ENCODE results near the gene HS3ST3A1. TPM values are rescaled to one million over a fixed set of nuclear protein-coding genes. Genes with fewer than 3 reads are reported as not detected.

HS3ST3A1 gene
- total RNA-seq, 1 experiment from 2014 or later: 3.4 TPM

- Histone ChIP-seq H3K23ac (ENCODE audit: insufficient read length, low read depth, low read length) (no peak overlapping the region), H3K4me2 (ENCODE audit: insufficient read depth, insufficient read length, low read length) (no peak overlapping the region), H4K8ac (replicated peaks; ENCODE audit: insufficient read length, low read depth, low read length) (no peak overlapping the region), H4K20me1 (ENCODE audit: control insufficient read depth, insufficient read depth, insufficient read length) (no peaks in the 10 kb centered on the region), H3K14ac (ENCODE audit: insufficient read depth, low read length) (no peak overlapping the region), H2AK5ac (ENCODE audit: insufficient read length, low read length) (no peak overlapping the region), H3K18ac (ENCODE audit: insufficient read length, low read depth, low read length) (no peak overlapping the region), H3K27me3 (ENCODE audit: insufficient read depth, low read length) (no peaks in the 10 kb centered on the region), H3K9ac (ENCODE audit: extremely low read depth, insufficient read length, low read length) (no peak overlapping the region), H3K9me3 (ENCODE audit: control insufficient read depth, low read depth, low read length) (no peaks in the 10 kb centered on the region), H3K79me2 (ENCODE audit: insufficient read depth, low read length) (no peaks in the 10 kb centered on the region), H3K27ac (ENCODE audit: insufficient read length, low read depth, low read length) (no peak overlapping the region), H2AFZ (ENCODE audit: low read length) (no peak overlapping the region), H3K79me1 (ENCODE audit: insufficient read depth, low read depth, low read length, poor library complexity, severe bottlenecking) (no peaks in the 10 kb centered on the region), H3K4ac (ENCODE audit: low read depth, low read length) (no peak overlapping the region), H2BK120ac (ENCODE audit: low read depth, low read length, poor library complexity, severe bottlenecking) (no peak overlapping the region), H2BK12ac (ENCODE audit: insufficient read length, low read depth, low read length) (no peak overlapping the region), H3K56ac (ENCODE audit: insufficient read length, low read depth, low read length) (no peak overlapping the region), H2BK15ac (ENCODE audit: low read depth, low read length) (no peak overlapping the region), H3T11ph (ENCODE audit: low read length) (no peak overlapping the region), H2BK5ac (ENCODE audit: insufficient read length, low read length) (no peak overlapping the region), H4K5ac (ENCODE audit: insufficient read length, low read depth, low read length) (no peak overlapping the region), H3K23me2 (ENCODE audit: insufficient read length, low read depth, low read length, poor library complexity, severe bottlenecking) (no peaks in the 10 kb centered on the region), H4K91ac (ENCODE audit: insufficient read length, low read depth, low read length) (no peak overlapping the region), H2BK20ac (ENCODE audit: low read depth, low read length, poor library complexity, severe bottlenecking) (no peak overlapping the region), H3K4me1 (ENCODE audit: insufficient read depth, low read length) (no peaks in the 10 kb centered on the region)
- Mint-ChIP-seq H3K36me3 (ENCODE audit: insufficient read depth in 1 of 3, low read depth in 3 of 3) (no peaks in the 10 kb centered on the region), H3K27me3 (ENCODE audit: low read depth) (no peaks in the 10 kb centered on the region), H3K4me3 (no peak overlapping the region), H3K4me1 (0 out of 4 replicates have a peak, but pooled peaks cover 0 to under 1% of the 10 kb centered on the region in 2 experiments), H3K27ac (no peak overlapping the region), H3K9me3 (no peaks in the 10 kb centered on the region)
- no peak for DNase-seq
- TF ChIP-seq CTCF (conservative IDR thresholded peaks at IDR 0.05): no peak
- WGBS (ENCODE audit: extremely low coverage, insufficient read length, low lambda C conversion rate): no CpG with 5 or more reads among the region's 6 CpGs
Observed at GRCh38 chr17:13520899-13521572, 80.7 kb downstream of the HS3ST3A1 start.
